ENCODE measurements around the gene MUC5B. TPM values are rescaled to one million over a fixed set of nuclear protein-coding genes. Genes with fewer than 3 reads are reported as not detected.

Gene MUC5B
- total and polyA plus RNA-seq, 2 of the 13 experiments (the other 11 are each of a cell fraction or from before 2014, with no cell fraction given), result 0.01 TPM; not detected in 1

- no peak overlapping the region for H3K4me3 ChIP-seq (replicated peaks in 1 of 3; ENCODE audit: insufficient read depth in 1 of 3, low read depth in 2 of 3, low read length in 3 of 3)
- H3K9me3 ChIP-seq (ENCODE audit: low read length), result peaks cover 5% of the 10 kb centered on the region; the same call in 1 of the 2 replicates
- intact Hi-C loops (cut with micrococcal nuclease; ENCODE audit: unreplicated experiment), result no loop called here
- DNase-seq (ENCODE audit: low spot score) (no peak), FAIRE-seq (no peak), ATAC-seq (peak; percentile 23)
- no peak overlapping the region for H2AFZ ChIP-seq (ENCODE audit: low read length)
- peaks cover 1 to 8% of the 10 kb centered on the region in 2 experiments; a peak in 3 of 5 replicates for H3K36me3 ChIP-seq (replicated peaks in 1 of 2; ENCODE audit: control insufficient read depth in 1 of 2, insufficient read depth in 2 of 2, low read length in 2 of 2)
- 97% methylated on average over 6 of the region's 10 CpGs for WGBS (ENCODE audit: low lambda C conversion rate)
- BruUV-seq (replicated peaks), result no TSS peak
- H3K27ac ChIP-seq (ENCODE audit: extremely low read length, insufficient read depth, low read length), result no peak overlapping the region
- in situ Hi-C loops (cut with HindIII; ENCODE audit: extremely low pct_ligation_motif_present, low pct_unique_long_range_greater_than_20kb), result no loop called here
- no peak overlapping the region for H3K4me2 ChIP-seq (ENCODE audit: low read depth, low read length)
- no peaks in the 10 kb centered on the region for H3K27me3 ChIP-seq (ENCODE audit: control insufficient read depth in 1 of 2, insufficient read depth in 2 of 2, low read length in 2 of 2)
- CTCF ChIA-PET (ENCODE audit: low intra/inter-chr PET ratio, low total read pairs), result no interaction called here
- no peaks in the 10 kb centered on the region for H3K4me1 ChIP-seq (ENCODE audit: insufficient read depth, low read length)
- POLR2A ChIA-PET, result no interaction called here
- TF ChIP-seq SMAD3 (CRISPR knock-in tag; IDR thresholded peaks at IDR 0.05), result no peak
- no peak for TF ChIP-seq MIER3 (CRISPR knock-in tag; IDR thresholded peaks at IDR 0.05; ENCODE audit: borderline replicate concordance)
- TF ChIP-seq ZNF564 (CRISPR knock-in tag; IDR thresholded peaks at IDR 0.05), result no peak
- no peak for TF ChIP-seq ZNF672 (CRISPR knock-in tag; IDR thresholded peaks at IDR 0.05)
- TF ChIP-seq AGO2 (optimal IDR thresholded peaks at IDR 0.05; ENCODE audit: low read depth, low read length), result peak; percentile 20
- no peak for TF ChIP-seq CCDC6 (CRISPR knock-in tag; IDR thresholded peaks at IDR 0.05)
- H3K79me2 ChIP-seq (ENCODE audit: insufficient read depth, low read length), result no peaks in the 10 kb centered on the region
- no peaks in the 10 kb centered on the region for H4K20me1 ChIP-seq (ENCODE audit: insufficient read depth, low read length)
- no peak overlapping the region for H3K9ac ChIP-seq (ENCODE audit: insufficient read depth, low read depth, low read length)
Measured at GRCh38 chr11:1270476-1270875, 47.6 kb downstream of the MUC5B start.

GRCh38 chr11:1271002-1271401 lies 48.1 kb downstream of the MUC5B start:
- CTCF ChIA-PET (ENCODE audit: low intra/inter-chr PET ratio, low total read pairs), result no interaction called here
- H3K4me3 ChIP-seq (replicated peaks in 1 of 3; ENCODE audit: insufficient read depth in 1 of 3, low read depth in 2 of 3, low read length in 3 of 3), result no peak overlapping the region
- TF ChIP-seq DNMT1 (CRISPR knock-in tag; IDR thresholded peaks at IDR 0.05) (no peak), ZNF776 (CRISPR knock-in tag; IDR thresholded peaks at IDR 0.05) (no peak), AGO2 (optimal IDR thresholded peaks at IDR 0.05; ENCODE audit: low read depth, low read length) (peak; percentile 35)
- no peaks in the 10 kb centered on the region for H3K79me2 ChIP-seq (ENCODE audit: insufficient read depth, low read length)
- H3K27me3 ChIP-seq (ENCODE audit: control insufficient read depth in 1 of 2, insufficient read depth in 2 of 2, low read length in 2 of 2), result no peaks in the 10 kb centered on the region
- in situ Hi-C loops (cut with HindIII; ENCODE audit: extremely low pct_ligation_motif_present, low pct_unique_long_range_greater_than_20kb), result no loop called here
- H2AFZ ChIP-seq (ENCODE audit: low read length), result no peak overlapping the region
- no peaks in the 10 kb centered on the region for H3K4me1 ChIP-seq (ENCODE audit: insufficient read depth, low read length)
- FAIRE-seq (no peak), DNase-seq (ENCODE audit: low spot score) (no peak), ATAC-seq (peak; percentile 25; the same call in 2 of the 3 replicates)
- no peaks in the 10 kb centered on the region for H3K9me3 ChIP-seq (ENCODE audit: low read length)
- no peak overlapping the region for H3K4me2 ChIP-seq (ENCODE audit: low read depth, low read length)
- 87% methylated on average over 10 of the region's 13 CpGs for WGBS (ENCODE audit: low lambda C conversion rate)
- H3K27ac ChIP-seq (ENCODE audit: extremely low read length, insufficient read depth, low read length), result no peak overlapping the region
- H3K36me3 ChIP-seq (replicated peaks in 1 of 2; ENCODE audit: control insufficient read depth in 1 of 2, insufficient read depth in 2 of 2, low read length in 2 of 2), result peaks cover 3 to 12% of the 10 kb centered on the region in 2 experiments; a peak in 4 of 5 replicates
- POLR2A ChIA-PET, result no interaction called here
- H3K9ac ChIP-seq (ENCODE audit: insufficient read depth, low read depth, low read length), result no peak overlapping the region
- intact Hi-C loops (cut with micrococcal nuclease; ENCODE audit: unreplicated experiment), result no loop called here
- BruUV-seq (replicated peaks), result no TSS peak
- H4K20me1 ChIP-seq (ENCODE audit: insufficient read depth, low read length), result no peaks in the 10 kb centered on the region

Data from HepG2 (cell line).